BLaER1 treated with 17β-estradiol and CSF1 and Interleukin-3, amounts not matched to agents 10 nM and 100 nM (cell line): ENCODE measurements around the gene UGP2.
A peak's percentile ranks its signal among the peaks of the same experiment; 100 is the strongest.

ENCODE experiments used
- H3K27ac ChIP-seq, 11 experiments: shearing (Covaris generic); formaldehyde crosslinking; 2 replicates each; pipeline ENCODE4 v1.8.1; 2022
- H3K27me3 ChIP-seq, 11 experiments: shearing (Covaris generic); formaldehyde crosslinking; 2 replicates each; pipeline ENCODE4 v1.8.1; 2022
- H3K36me3 ChIP-seq, 11 experiments: shearing (Covaris generic); formaldehyde crosslinking; 2 replicates each; pipeline ENCODE4 v1.8.1; 2022
- H3K4me1 ChIP-seq, 10 experiments: shearing (Covaris generic); formaldehyde crosslinking; 2 replicates each; pipeline ENCODE4 v1.8.1; 2022
- H3K4me2 ChIP-seq, 11 experiments: shearing (Covaris generic); formaldehyde crosslinking; 2 replicates each; pipeline ENCODE4 v1.8.1; 2022
- H3K4me3 ChIP-seq, 10 experiments: shearing (Covaris generic); formaldehyde crosslinking; 2 replicates each; pipeline ENCODE4 v1.8.1; 2022
- H3K9ac ChIP-seq, 11 experiments: shearing (Covaris generic); formaldehyde crosslinking; 2 replicates each; pipeline ENCODE4 v1.8.1; 2022
- H3K9me3 ChIP-seq, 11 experiments: shearing (Covaris generic); formaldehyde crosslinking; replicated peaks in 1 of 11; 2 replicates each; pipeline ENCODE4 v1.8.1; 2022
- H4K20me1 ChIP-seq, 11 experiments: shearing (Covaris generic); formaldehyde crosslinking; 2 replicates each; pipeline ENCODE4 v1.8.1; 2022
- Cebpa-rat ChIP-seq, 11 experiments: shearing (Covaris generic); IDR thresholded peaks; 2 replicates each; pipeline ENCODE4 v1.8.1; 2022

Gene UGP2

DNA sequence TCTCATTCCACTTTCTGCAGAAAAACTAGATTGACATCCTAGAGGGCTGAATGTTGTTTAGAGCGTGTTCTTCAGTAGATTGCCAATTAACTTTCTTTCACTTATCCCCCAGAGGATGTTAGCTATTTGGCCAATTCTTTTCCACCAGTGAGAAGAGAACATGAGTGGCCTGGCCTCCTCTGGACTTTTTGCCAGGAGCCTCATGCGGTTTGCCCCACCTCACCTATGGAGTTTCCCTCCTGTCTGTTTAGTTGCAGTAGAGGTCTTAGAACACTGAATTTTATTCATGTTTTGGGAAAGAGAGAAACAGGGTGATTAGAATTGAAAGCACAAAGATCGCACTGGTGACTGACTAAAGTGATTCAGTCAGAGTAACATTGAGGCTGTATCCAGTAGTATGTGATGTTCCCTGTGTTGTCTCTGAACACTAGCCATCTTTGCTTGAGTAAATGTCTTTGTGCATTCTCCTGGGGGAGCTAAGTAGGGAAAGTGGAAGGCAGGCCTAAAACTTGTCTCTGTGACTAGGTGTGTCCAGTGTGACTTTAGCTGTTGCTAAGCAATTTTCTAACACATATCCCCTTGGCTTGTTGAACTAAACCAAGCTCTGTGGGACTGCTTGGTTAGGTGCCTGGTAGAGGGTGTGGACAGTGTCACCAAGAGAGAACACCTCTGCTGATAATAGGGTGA is 34.0 kb downstream of the UGP2 start:
- Histone ChIP-seq H3K4me1 (peaks cover 9 to 27% (median 20%) of the 10 kb centered on the region in 10 experiments; a peak in 19 of 20 replicates), H3K4me3 (no peak overlapping the region), H3K36me3 (peaks cover 51 to 92% (median 65%) of the 10 kb centered on the region in 11 experiments), H4K20me1 (peaks cover 0 to 59% (median 7%) of the 10 kb centered on the region in 11 experiments; a peak in 9 of 22 replicates), H3K27me3 (no peaks in the 10 kb centered on the region), H3K9me3 (peaks cover 20 to 40% (median 36%) of the 10 kb centered on the region in 11 experiments), H3K4me2 (peak overlapping the region in 9 of 11 experiments; percentile 28 to 76 (median 63); a peak in 17 of 22 replicates), H3K9ac (0 out of 22 replicates have a peak overlapping the region, but pooled peaks of 1 of the 11 experiments have one; percentile 19), H3K27ac (peak overlapping the region in 5 of 11 experiments; percentile 3 to 22 (median 8); a peak in 3 of 22 replicates)
- TF ChIP-seq Cebpa-rat (IDR thresholded peaks at IDR 0.05) = no peak

DNA sequence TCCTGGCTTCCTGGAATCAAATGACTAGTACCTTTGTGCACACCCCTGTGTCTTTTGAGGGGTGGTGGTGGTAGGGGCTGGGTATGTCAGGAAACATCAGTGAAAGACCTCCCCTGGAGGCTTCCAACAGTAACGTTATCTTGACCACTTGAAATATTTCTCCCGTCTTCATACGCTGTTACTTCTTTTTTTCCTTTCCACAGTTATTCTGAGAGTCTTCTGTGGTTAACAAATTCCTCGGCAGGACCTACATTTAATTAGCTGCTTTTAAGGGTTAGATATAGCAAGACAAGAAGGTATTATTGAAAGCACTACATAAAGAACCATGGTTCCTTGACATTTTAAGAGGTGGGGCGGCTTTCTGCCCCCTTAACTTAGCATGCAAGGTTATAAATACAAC is 34.6 kb downstream of the UGP2 start:
- Histone ChIP-seq H3K9me3 (peaks cover 20 to 36% (median 33%) of the 10 kb centered on the region in 11 experiments), H3K4me3 (no peak overlapping the region), H3K9ac (peak overlapping the region in 1 of 11 experiments; percentile 19; a peak in 1 of 22 replicates), H3K27me3 (no peaks in the 10 kb centered on the region), H3K36me3 (peaks cover 47 to 92% (median 65%) of the 10 kb centered on the region in 11 experiments), H3K4me1 (peaks cover 9 to 27% (median 20%) of the 10 kb centered on the region in 10 experiments; a peak in 19 of 20 replicates), H4K20me1 (peaks cover 0 to 63% (median 7%) of the 10 kb centered on the region in 11 experiments; a peak in 9 of 22 replicates), H3K4me2 (peak overlapping the region in 9 of 11 experiments; percentile 28 to 76 (median 63); a peak in 17 of 22 replicates), H3K27ac (peak overlapping the region in 5 of 11 experiments; percentile 3 to 22 (median 8); a peak in 3 of 22 replicates)
- no peak for TF ChIP-seq Cebpa-rat (IDR thresholded peaks at IDR 0.05)

DNA sequence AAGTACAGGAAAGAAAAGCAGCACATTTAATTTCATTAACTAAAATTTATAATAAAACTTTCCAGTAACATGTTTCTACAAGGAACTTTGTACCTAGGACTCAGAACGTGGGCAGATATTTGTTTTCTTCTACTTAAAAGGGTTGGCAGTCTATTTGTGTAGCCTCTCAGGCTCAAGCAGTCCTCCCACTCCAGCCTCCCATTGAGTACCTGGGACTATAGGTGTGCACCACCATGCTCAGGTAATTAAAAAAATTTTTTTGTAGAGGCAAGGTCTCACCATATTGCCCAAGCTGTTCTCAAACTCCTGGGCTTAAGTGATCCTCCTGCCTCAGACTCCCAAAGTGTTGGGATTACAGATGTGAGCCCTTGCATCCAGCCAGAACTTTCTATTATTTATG is 36.8 kb downstream of the UGP2 start:
- no peak overlapping the region for H3K4me3 ChIP-seq
- no peak overlapping the region for H3K27ac ChIP-seq
- H3K4me1 ChIP-seq = peaks cover 9 to 27% (median 20%) of the 10 kb centered on the region in 10 experiments; a peak in 19 of 20 replicates
- no peaks in the 10 kb centered on the region for H3K27me3 ChIP-seq
- peaks cover 46 to 92% (median 65%) of the 10 kb centered on the region in 11 experiments for H3K36me3 ChIP-seq
- H3K9me3 ChIP-seq = peaks cover 5 to 14% (median 12%) of the 10 kb centered on the region in 11 experiments; a peak in 21 of 22 replicates
- TF ChIP-seq Cebpa-rat (IDR thresholded peaks at IDR 0.05) = no peak
- no peak overlapping the region for H3K4me2 ChIP-seq
- H3K9ac ChIP-seq = no peak overlapping the region
- H4K20me1 ChIP-seq = peaks cover 0 to 79% (median 7%) of the 10 kb centered on the region in 11 experiments; a peak in 9 of 22 replicates

DNA sequence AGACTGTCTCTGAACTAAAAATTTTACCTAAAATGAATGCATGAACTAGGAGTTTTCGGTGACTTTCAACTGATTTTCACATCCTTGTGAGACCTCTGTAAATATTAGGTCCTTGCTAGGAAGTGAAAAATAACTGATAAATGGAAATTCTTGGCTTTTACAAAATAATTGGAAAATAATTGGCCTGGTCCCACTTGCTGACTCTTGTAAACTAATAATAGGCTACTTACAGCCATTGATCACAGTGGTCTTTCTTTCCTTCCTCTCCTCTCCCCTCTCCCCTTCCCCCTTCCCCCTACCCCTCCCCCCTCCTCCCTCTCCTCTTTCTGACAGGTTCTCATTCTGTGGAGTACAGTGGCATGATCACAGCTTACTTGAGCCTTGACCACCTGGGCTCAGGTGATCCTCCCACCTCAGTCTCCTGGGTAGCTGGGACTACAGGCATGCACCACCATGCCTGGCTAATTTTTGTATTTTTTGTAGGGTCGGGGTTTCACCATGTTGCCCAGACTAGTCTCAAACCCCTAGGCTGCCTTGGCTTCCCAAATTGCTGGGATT is 38.3 kb downstream of the UGP2 start:
- Histone ChIP-seq H3K4me1 (peaks cover 2 to 22% (median 17%) of the 10 kb centered on the region in 10 experiments; a peak in 18 of 20 replicates), H3K9me3 (no peaks in the 10 kb centered on the region; a peak in 2 of 22 replicates), H4K20me1 (peaks cover 0 to 80% (median 7%) of the 10 kb centered on the region in 11 experiments; a peak in 9 of 22 replicates), H3K4me2 (no peak overlapping the region), H3K36me3 (peaks cover 47 to 92% (median 65%) of the 10 kb centered on the region in 11 experiments), H3K27me3 (no peaks in the 10 kb centered on the region), H3K9ac (no peak overlapping the region), H3K27ac (no peak overlapping the region), H3K4me3 (no peak overlapping the region)
- TF ChIP-seq Cebpa-rat (IDR thresholded peaks at IDR 0.05) = no peak

DNA sequence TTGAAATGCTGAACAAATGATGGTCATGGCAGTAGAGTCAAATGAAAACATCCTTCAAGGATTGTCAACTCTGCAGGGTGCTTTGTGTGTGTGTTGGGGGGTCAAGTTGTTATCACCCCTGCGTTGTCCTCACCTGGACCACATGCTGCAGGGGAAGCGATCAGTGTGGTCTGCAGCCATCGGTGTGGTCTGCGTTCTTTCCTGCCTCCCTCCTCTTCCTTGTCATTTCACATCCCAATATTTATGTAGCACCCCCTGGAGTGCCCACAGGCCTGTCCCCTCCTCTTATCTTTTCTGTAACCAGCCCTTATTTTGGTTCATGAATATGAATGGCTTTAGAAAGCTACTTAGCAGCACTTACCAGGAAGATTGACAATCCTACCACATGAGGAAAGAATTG is 38.9 kb downstream of the UGP2 start:
- H3K9ac ChIP-seq = no peak overlapping the region
- H3K4me3 ChIP-seq = no peak overlapping the region
- H3K27me3 ChIP-seq = no peaks in the 10 kb centered on the region
- H3K4me2 ChIP-seq = no peak overlapping the region
- peaks cover 0 to 74% (median 6%) of the 10 kb centered on the region in 11 experiments; a peak in 9 of 22 replicates for H4K20me1 ChIP-seq
- H3K36me3 ChIP-seq = peaks cover 53 to 92% (median 71%) of the 10 kb centered on the region in 11 experiments
- no peaks in the 10 kb centered on the region for H3K9me3 ChIP-seq
- no peak for TF ChIP-seq Cebpa-rat (IDR thresholded peaks at IDR 0.05)
- peaks cover 0 to 16% (median 10%) of the 10 kb centered on the region in 10 experiments; a peak in 17 of 20 replicates for H3K4me1 ChIP-seq
- no peak overlapping the region for H3K27ac ChIP-seq

DNA sequence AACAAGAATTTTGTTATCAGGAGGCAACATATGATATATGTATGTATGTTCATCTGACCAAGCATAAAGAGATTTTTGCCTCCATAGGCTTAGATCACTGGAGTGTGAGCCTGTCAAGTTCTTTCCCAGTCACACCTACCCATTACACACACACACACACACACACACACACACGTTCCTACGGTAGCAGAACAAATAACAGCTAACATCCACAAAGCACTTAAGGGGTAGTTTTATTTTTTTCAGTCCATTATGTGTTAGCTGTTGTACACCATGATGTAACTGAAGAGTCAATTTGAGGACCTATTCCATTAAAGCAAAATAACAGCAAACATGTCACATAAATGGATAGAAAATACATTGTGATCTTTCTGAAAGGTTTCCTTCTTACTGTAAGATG is 39.5 kb downstream of the UGP2 start:
- Histone ChIP-seq H3K27me3 (no peaks in the 10 kb centered on the region), H3K4me3 (no peak overlapping the region), H3K27ac (no peak overlapping the region), H3K4me1 (peaks cover 0 to 10% (median 4%) of the 10 kb centered on the region in 10 experiments; a peak in 17 of 20 replicates), H3K36me3 (peaks cover 58 to 93% (median 75%) of the 10 kb centered on the region in 11 experiments), H3K9ac (no peak overlapping the region), H3K4me2 (no peak overlapping the region), H4K20me1 (peaks cover 0 to 68% (median under 1%) of the 10 kb centered on the region in 11 experiments; a peak in 7 of 22 replicates), H3K9me3 (no peaks in the 10 kb centered on the region)
- no peak for TF ChIP-seq Cebpa-rat (IDR thresholded peaks at IDR 0.05)

DNA sequence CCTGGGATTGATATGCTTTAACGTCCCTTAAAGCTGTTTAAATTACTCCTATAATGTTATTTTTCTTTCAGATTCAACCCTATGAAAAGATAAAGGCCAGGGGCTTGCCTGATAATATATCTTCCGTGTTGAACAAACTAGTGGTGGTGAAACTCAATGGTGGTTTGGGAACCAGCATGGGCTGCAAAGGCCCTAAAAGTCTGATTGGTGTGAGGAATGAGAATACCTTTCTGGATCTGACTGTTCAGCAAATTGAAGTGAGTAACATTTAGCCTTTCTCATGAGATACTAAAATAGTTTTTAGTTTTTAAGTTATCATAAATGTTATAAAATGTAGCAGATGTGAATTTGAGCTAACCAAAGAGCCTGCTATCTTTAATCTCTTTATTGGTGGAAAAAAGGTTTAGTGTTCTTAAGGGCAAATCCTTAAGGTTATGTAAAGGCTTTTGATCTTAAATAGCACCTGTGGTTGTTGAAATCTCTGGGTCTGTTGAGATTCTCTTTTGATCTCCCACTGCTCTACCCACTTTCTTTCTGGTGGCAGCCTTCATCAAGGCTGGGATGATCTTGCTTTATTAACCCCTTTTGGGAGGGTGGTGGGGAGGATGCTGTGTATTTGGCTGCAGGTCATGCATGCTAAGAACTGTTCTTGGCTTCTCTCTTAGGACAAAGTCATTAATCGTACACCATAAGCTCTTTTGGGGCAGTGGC is 40.9 kb downstream of the UGP2 start:
- no peak for TF ChIP-seq Cebpa-rat (IDR thresholded peaks at IDR 0.05)
- Histone ChIP-seq H3K36me3 (peaks cover 70 to 93% (median 82%) of the 10 kb centered on the region in 11 experiments), H3K27me3 (no peaks in the 10 kb centered on the region), H3K4me2 (no peak overlapping the region), H3K9me3 (no peaks in the 10 kb centered on the region), H3K27ac (no peak overlapping the region), H4K20me1 (peaks cover 0 to 60% (median 0%) of the 10 kb centered on the region in 11 experiments; a peak in 6 of 22 replicates), H3K4me1 (no peaks in the 10 kb centered on the region), H3K9ac (no peak overlapping the region), H3K4me3 (no peak overlapping the region)

DNA sequence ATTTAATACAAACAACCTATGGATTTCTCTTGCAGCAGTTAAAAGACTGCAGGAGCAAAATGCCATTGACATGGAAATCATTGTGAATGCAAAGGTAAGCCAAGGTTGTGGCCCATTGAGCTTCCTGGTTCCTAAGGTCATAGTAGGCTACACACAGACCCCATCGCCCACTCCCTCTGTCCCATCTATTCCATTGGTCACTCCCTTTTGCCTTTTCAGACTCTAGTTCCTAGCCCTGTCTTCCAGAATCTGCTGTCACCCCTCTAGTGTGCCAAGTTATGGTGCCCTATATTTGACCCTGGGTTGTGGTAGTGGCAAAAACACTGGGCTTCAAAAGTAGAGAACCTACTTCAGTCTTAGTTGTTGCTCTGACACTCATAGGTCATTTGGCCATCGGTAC is 44.7 kb downstream of the UGP2 start:
- Histone ChIP-seq H3K9ac (no peak overlapping the region), H3K27ac (no peak overlapping the region), H3K4me2 (no peak overlapping the region), H3K4me3 (no peak overlapping the region), H3K4me1 (no peaks in the 10 kb centered on the region), H4K20me1 (peaks cover 0 to 53% (median 9%) of the 10 kb centered on the region in 11 experiments; a peak in 9 of 22 replicates), H3K36me3 (peaks cover 91 to 100% (median 96%) of the 10 kb centered on the region in 11 experiments), H3K9me3 (no peaks in the 10 kb centered on the region), H3K27me3 (no peaks in the 10 kb centered on the region)
- no peak for TF ChIP-seq Cebpa-rat (IDR thresholded peaks at IDR 0.05)
